Stomach (tissue), 9 donors: ENCODE results near the gene PRR23E. TPM values are rescaled to one million over a fixed set of nuclear protein-coding genes. Genes with fewer than 3 reads are reported as not detected.

Experiments
- DNase-seq, 2 donors: peaks; one replicate each; pipeline versions ENCODE4 v3.0.0 to v3.0.0-alpha.2; 2013 to 2019
- H3K27ac ChIP-seq, 5 donors: fragments of 200-600 bp in 4 of 5; sonication (generic) in 4 of 5; one replicate each; pipeline ENCODE4 v1.5.1; 2013 to 2019; ENCODE audit warnings: mild to moderate bottlenecking in 1 of 5, moderate library complexity in 1 of 5
- H3K27me3 ChIP-seq, 3 donors: fragments of 200-600 bp; sonication (generic); one replicate each; pipeline ENCODE4 v1.5.1; 2017 to 2019; ENCODE audit warnings: mixed run types in 1 of 3
- H3K36me3 ChIP-seq, 4 donors: fragments of 200-600 bp; sonication (generic); 1 replicate in 3 of 4; 2 replicates in 1 of 4; pipeline ENCODE4 v1.5.1; 2016 to 2019
- H3K4me1 ChIP-seq, 4 donors: fragments of 200-600 bp; sonication (generic); one replicate each; pipeline ENCODE4 v1.5.1; 2016 to 2019
- H3K4me3 ChIP-seq, 4 donors: fragments of 200-600 bp; sonication (generic) in 3 of 4; one replicate each; pipeline ENCODE4 v1.5.1; 2016 to 2019; ENCODE audit warnings: mild to moderate bottlenecking in 1 of 4
- H3K9me3 ChIP-seq, 4 donors: fragments of 200-600 bp; sonication (generic); one replicate each; pipeline ENCODE4 v1.5.1; 2016 to 2019
- EP300 ChIP-seq: sonication (generic); formaldehyde crosslinking; IDR thresholded peaks from one replicate; pipeline ENCODE4 v1.6.1; 2017; ENCODE audit warnings: antibody characterized with exemption
- POLR2A ChIP-seq, 4 donors: fragments of 450-650 bp; IDR thresholded peaks; one replicate each; pipeline ENCODE4 v1.6.1; 2016; ENCODE audit warnings: antibody characterized with exemption in 4 of 4, control low read depth in 2 of 4, mild to moderate bottlenecking in 1 of 4, moderate library complexity in 1 of 4
- POLR2AphosphoS5 ChIP-seq, 3 donors: sonication (generic); formaldehyde crosslinking; IDR thresholded peaks; one replicate each; pipeline ENCODE4 v1.6.1; 2016; ENCODE audit warnings: antibody characterized with exemption in 3 of 3
- WGBS, 5 donors: extraction: QIAGEN DNeasy Blood & Tissue Kit in 3 of 5; methylation state at CpG; one replicate each; pipeline versions ENCODE4 v1.1.5 to v1.1.7; 2013 to 2018; 5-methylcytosine and 5-hydroxymethylcytosine counted together
- intact Hi-C: fragments of 100-400 bp; cut with DNase I; formaldehyde crosslinking; loops from one replicate; pipeline ENCODE4 v1.15.1; 2023; ENCODE audit warnings: low total_unique reads
- polyA plus RNA-seq, 3 donors: library from polyadenylated mRNA; stranded (reverse); fragments of 200-250 nt; gene quantifications; one replicate each; pipeline ENCODE4 v1.2.3, GENCODE V29; 2013
- small RNA-seq, 4 donors: library from RNA; depleted of rRNA; stranded (forward); fragments of <200 nt; gene quantifications; one replicate each; pipeline ENCODE3, GENCODE V24; 2016
- total RNA-seq, 5 donors: library from RNA; depleted of rRNA; stranded (reverse); fragments of >200 nt; gene quantifications; one replicate each; pipeline versions ENCODE4 v1.1.0 to v1.2.3, GENCODE V29; 2014 to 2016
- TF ChIP-seq, protein P1 (sequence below), 7 experiments: fragments of 450-650 bp in 4 of 7; fragments of 200-600 bp in 3 of 7; sonication (generic) in 3 of 7; IDR thresholded peaks; one replicate each; pipeline ENCODE4 v1.5.1; 2016 to 2019; ENCODE audit warnings: antibody characterized with exemption in 7 of 7, control low read depth in 2 of 7, mild to moderate bottlenecking in 1 of 7
- donor health status: healthy with polysubstance abuse.
- donor health status: Bipolar disorder and iron deficiency.
- donor health status: healthy.

PRR23E gene
- total and polyA plus RNA-seq, 8 donors: not detected

DNA sequence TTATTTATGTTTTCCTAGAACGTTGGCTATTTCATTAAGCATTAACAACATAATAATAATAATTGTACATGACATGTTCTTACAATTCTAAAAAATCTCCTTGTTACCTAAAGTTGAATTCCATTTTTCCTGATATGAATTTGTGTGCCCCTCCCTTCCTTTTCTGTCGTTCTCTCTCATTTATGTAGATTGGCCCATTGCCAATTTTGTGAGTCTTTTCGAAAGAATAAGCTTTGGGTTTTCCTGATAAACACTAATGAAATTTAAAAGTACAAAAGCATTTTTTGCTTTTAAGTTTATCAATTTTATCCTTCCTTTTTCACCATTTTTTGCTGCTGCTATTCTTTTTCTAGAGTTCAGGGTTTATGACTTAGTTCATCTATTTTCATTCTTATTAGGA lies 44.9 kb downstream of the PRR23E start:
- TF ChIP-seq, protein P1, sequence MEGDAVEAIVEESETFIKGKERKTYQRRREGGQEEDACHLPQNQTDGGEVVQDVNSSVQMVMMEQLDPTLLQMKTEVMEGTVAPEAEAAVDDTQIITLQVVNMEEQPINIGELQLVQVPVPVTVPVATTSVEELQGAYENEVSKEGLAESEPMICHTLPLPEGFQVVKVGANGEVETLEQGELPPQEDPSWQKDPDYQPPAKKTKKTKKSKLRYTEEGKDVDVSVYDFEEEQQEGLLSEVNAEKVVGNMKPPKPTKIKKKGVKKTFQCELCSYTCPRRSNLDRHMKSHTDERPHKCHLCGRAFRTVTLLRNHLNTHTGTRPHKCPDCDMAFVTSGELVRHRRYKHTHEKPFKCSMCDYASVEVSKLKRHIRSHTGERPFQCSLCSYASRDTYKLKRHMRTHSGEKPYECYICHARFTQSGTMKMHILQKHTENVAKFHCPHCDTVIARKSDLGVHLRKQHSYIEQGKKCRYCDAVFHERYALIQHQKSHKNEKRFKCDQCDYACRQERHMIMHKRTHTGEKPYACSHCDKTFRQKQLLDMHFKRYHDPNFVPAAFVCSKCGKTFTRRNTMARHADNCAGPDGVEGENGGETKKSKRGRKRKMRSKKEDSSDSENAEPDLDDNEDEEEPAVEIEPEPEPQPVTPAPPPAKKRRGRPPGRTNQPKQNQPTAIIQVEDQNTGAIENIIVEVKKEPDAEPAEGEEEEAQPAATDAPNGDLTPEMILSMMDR (IDR thresholded peaks at IDR 0.05): no peak
- TF ChIP-seq POLR2A (IDR thresholded peaks at IDR 0.05) (no peak), POLR2AphosphoS5 (IDR thresholded peaks at IDR 0.05) (no peak), EP300 (no peak)
- no peaks in the 10 kb centered on the region for H3K4me1 ChIP-seq
- intact Hi-C loops: no loop called here
- 14 to 50% (median 30%) methylated on average over 3 of the region's 3 CpGs for WGBS, 5 donors
- no peaks in the 10 kb centered on the region for H3K36me3 ChIP-seq
- peaks cover 0 to 10% (median 0%) of the 10 kb centered on the region in 3 donors for H3K27me3 ChIP-seq
- H3K27ac ChIP-seq: no peak overlapping the region
- H3K4me3 ChIP-seq: no peak overlapping the region
- no peak for DNase-seq
- H3K9me3 ChIP-seq: peaks cover 0 to 12% (median 7%) of the 10 kb centered on the region in 4 donors

DNA sequence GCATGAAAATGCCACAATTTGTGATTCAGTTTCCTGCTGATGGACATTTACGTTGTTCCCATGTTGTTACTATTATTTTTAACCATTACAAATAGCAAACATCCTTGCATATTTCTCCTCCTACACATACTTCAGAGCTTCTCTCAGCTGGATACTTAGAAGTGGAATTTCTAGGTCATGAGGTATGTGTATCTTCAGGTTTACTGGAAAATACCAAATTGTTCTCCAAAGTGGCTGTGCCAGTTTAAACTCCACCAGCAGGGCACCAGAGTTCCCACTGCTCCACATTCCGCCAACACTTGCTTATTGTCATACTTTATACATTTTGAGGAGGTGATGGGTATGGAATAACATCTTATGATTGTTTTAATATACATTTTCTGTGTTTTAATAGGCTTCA lies 45.7 kb downstream of the PRR23E start:
- H3K27me3 ChIP-seq: peaks cover 0 to 9% (median 0%) of the 10 kb centered on the region in 3 donors
- H3K36me3 ChIP-seq: no peaks in the 10 kb centered on the region
- no peak for TF ChIP-seq POLR2A (IDR thresholded peaks at IDR 0.05)
- TF ChIP-seq POLR2AphosphoS5 (IDR thresholded peaks at IDR 0.05): no peak
- no peak for TF ChIP-seq EP300
- TF ChIP-seq, protein P1 (IDR thresholded peaks at IDR 0.05): no peak
- DNase-seq: no peak
- no peaks in the 10 kb centered on the region for H3K4me1 ChIP-seq
- WGBS, 5 donors: 70 to 77% (median 75%) methylated on average over 2 of the region's 2 CpGs
- no peak overlapping the region for H3K4me3 ChIP-seq
- intact Hi-C loops: no loop called here
- no peak overlapping the region for H3K27ac ChIP-seq
- H3K9me3 ChIP-seq: peaks cover 0 to 16% (median 7%) of the 10 kb centered on the region in 4 donors

DNA sequence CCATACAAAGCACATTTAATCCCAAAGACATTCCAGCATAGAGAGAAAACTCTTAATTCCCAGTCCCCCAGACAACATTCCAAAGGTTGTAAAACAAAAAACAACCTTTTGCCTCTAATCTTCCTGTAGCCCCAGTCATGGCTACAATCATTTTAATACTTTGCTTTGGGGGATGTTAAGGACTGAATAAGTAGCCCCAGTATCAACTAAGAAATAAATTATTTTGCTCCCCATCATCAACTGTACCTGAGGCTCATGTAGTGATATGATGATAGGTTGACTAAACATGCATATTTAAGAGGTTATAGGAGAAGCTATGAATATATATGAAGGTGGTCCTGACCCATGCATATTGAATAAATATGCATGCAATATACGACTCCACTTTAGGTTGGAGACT lies 54.4 kb downstream of the PRR23E start:
- no peaks in the 10 kb centered on the region for H3K36me3 ChIP-seq
- no peaks in the 10 kb centered on the region for H3K27me3 ChIP-seq
- H3K4me3 ChIP-seq: no peak overlapping the region
- TF ChIP-seq POLR2AphosphoS5 (IDR thresholded peaks at IDR 0.05): no peak
- TF ChIP-seq POLR2A (IDR thresholded peaks at IDR 0.05): no peak
- no peak for TF ChIP-seq EP300
- TF ChIP-seq, protein P1 (IDR thresholded peaks at IDR 0.05): no peak
- intact Hi-C loops: no loop called here
- 52 to 74% (median 70%) methylated on average over 1 of the region's 1 CpG for WGBS, 5 donors
- H3K27ac ChIP-seq: no peak overlapping the region
- H3K4me1 ChIP-seq: no peaks in the 10 kb centered on the region
- no peak for DNase-seq
- H3K9me3 ChIP-seq: peaks cover 0 to 27% (median 19%) of the 10 kb centered on the region in 4 donors

Small RNA genes lying within 50 kb of the gene (small RNA-seq; reads per million reads assigned to genes)
- gene RF00019: 0 reads per million in 4 donors
- 0 reads per million in 4 donors for gene RNU6-1047P

Other genes with a start within 250 kb of the PRR23E start
- gene PLXNA1, start 210.0 kb upstream of the PRR23E start, total RNA-seq: 10 to 100 TPM; 12.1 to 54.7 (median 16.9) TPM
- gene PLXNA1, start 210.0 kb upstream of the PRR23E start, polyA plus RNA-seq: 1 to 10 TPM in 2 of 3 donors, under 1 TPM in 1; 0.92 to 7.0 (median 3.4) TPM
- not detected for gene PRR20G, start 94.9 kb downstream of the PRR23E start, total RNA-seq
- not detected for gene PRR20G, start 94.9 kb downstream of the PRR23E start, polyA plus RNA-seq